H1 (cell line): ENCODE results near the gene KRR1.

Experiments
- BRCA1 ChIP-seq: IDR thresholded peaks from 2 replicates; pipeline ENCODE4 v1.6.1; 2012; ENCODE audit warnings: low read depth, low read length, improper control_type of control experiment
- EGR1 ChIP-seq: IDR thresholded peaks from 2 replicates; pipeline ENCODE4 v1.6.1; 2011; ENCODE audit warnings: low read depth, low read length, borderline replicate concordance

GRCh38 chr12:75558287-75558686 lies 46.9 kb upstream of the KRR1 start:
- TF ChIP-seq BRCA1, result no peak
- TF ChIP-seq EGR1, result no peak
